DMS79 treated with DMSO at 0.1 percent for 48 hours (cell line): ENCODE results near the gene EFNA2.
"Not testable (repeated sequence)": the region's sequence is repeated elsewhere in the genome, so short reads cannot be mapped to it uniquely, and the experiment has no call there.

ENCODE experiments used
- DNase-seq: peaks from one replicate; lab custom pipeline; 2025; lab: John Stamatoyannopoulos, UW

EFNA2 gene

GRCh38 chr19:1318678-1319471 lies 33.2 kb downstream of the EFNA2 start:
- no peak for DNase-seq

- not testable (repeated sequence) for DNase-seq
Measured at GRCh38 chr19:1320282-1320650, 34.6 kb downstream of the EFNA2 start.

DNA sequence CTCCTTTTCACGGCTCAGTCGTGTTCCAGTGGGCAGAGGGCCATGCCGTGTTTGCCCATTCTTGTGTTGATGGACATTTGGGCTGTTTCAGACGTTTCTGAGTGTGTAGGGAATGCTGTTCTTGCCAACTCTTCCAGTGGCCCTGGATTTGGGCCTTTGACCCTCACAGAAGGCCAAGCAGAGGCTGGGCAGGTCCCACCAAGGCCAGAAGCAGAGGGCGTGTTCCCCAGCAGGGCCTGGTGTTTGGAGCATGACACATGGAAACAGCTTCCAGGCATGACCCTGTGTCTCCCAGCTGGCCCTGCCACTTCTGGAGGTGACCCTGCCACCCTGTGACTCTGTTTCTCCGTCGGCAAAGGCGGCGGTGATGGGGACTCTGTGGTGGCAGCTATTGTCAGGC lies 35.9 kb downstream of the EFNA2 start:
- no peak for DNase-seq

GRCh38 chr19:1322198-1322981 lies 36.7 kb downstream of the EFNA2 start:
- no peak for DNase-seq

GRCh38 chr19:1324249-1324805 lies 38.7 kb downstream of the EFNA2 start:
- no peak for DNase-seq

- DNase-seq = peak; percentile 58
Measured at GRCh38 chr19:1324806-1325567, 39.3 kb downstream of the EFNA2 start.

DNA sequence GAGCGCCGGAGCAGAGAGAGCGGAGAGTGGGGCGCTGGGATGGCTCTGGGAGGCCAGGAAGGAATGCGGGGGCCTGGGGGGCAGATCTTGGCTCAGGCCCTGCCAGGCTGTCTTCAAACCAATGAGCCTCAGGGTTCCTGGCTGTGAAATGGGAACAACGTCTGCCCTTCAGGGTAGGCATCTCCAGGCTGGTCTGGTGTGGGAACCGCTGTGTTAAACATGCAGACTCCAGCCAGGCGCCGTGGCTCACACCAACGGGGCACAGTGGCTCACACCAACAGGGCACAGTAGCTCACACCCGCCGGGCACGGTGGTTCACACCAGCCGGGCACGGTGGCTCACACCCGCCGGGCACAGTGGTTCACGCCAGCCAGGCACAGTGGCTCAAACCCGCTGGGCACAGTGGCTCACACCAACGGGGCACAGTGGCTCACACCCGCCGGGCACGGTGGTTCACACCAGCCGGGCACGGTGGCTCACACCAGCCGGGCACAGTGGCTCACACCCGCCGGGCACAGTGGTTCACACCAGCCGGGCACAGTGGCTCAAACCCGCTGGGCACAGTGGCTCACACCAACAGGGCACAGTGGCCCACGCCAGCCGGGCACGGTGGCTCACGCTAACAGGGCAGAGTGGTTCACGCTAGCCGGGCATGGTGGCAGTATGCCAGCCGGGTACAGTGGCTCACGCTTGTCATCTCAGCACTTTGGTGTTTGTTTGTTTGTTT lies 40.1 kb downstream of the EFNA2 start:
- no peak for DNase-seq

GRCh38 chr19:1327125-1327524 lies 41.5 kb downstream of the EFNA2 start:
- no peak for DNase-seq

DNA sequence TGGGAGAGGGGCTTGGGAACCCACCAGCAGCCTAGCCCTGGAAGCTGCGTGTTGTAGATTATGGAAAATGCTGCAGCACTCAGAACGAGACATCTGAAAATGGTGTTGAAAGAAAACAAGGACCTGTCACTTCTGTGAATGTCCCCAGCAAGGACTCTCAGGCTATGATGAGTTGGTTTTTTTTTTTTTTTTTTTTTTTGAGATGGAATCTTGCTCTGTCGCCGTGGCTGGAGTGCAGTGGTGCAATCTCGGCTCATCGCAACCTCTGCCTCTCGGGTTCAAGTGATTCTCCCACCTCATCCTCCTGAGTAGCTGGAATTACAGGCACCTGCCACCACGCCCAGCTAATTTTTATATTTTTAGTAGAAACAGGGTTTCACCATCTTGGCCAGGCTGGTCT lies 46.5 kb downstream of the EFNA2 start:
- not testable (repeated sequence) for DNase-seq

- DNase-seq = no peak
Measured at GRCh38 chr19:1336079-1336684, 50.5 kb downstream of the EFNA2 start.

- DNase-seq = no peak
Measured at GRCh38 chr19:1340681-1341469, 55.2 kb downstream of the EFNA2 start.

GRCh38 chr19:1343041-1343440 lies 57.4 kb downstream of the EFNA2 start:
- DNase-seq = no peak

DNA sequence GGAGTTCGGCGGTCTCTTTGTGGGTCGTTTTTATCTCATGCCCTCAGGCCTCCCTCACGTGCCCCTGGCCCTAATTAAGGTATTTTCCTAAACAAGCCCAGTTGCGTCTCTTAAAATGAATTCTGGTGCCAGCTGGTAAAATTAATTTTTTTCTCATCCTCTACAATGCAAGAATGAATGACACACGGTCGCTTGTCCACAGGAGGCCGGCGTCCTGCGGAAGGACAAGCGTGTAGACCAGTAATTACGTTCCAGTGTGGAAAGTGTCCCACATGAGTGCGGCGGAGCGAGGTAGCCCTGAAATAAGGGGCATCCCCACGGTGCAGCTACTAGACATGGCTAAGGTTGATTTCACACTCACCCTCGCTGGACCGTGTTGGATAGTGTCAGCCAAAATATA lies 63.5 kb downstream of the EFNA2 start:
- no peak for DNase-seq

DNA sequence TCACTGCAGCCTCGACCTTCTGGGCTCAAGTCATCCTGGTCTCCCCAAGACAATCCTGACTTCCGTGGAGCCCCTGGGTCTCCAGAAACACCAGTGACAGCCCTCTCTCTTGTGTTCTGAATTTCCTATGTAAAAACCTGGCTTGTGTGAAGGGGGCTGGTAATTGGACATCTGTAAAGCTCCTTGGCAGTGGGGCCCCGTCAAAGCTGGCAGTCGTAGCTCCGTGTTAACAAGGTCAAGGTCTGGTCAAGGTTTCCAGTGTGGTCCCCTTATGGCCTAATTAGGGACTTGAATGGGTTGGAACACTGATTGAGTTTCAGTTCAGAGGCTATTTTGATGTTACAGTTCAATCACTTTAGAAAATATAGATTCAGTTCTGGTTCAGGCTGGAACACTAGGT lies 65.2 kb downstream of the EFNA2 start:
- no peak for DNase-seq
